Endothelial cell of umbilical vein (primary cell): ENCODE measurements around the gene PPP2R2C. TPM values are rescaled to one million over a fixed set of nuclear protein-coding genes. Genes with fewer than 3 reads are reported as not detected.

Experiments used
- BruUV-seq: library from RNA; stranded (reverse); fragments of 400-500 nt; replicated peaks from 2 replicates; lab custom pipeline; 2021; lab: Mats Ljungman, UMichigan
- CTCF ChIA-PET: fragments of 300-600, 350-600 bp; sonication (Branson Sonifier 250); formaldehyde crosslinking; loops from one replicate; lab custom pipeline; 2021; ENCODE audit warnings: antibody characterized with exemption, inconsistent platforms; lab: Charles Lee
- POLR2A ChIA-PET: fragments of 300-600, 350-600 bp; sonication (Branson Sonifier 250); formaldehyde crosslinking; loops from one replicate; lab custom pipeline; 2021; ENCODE audit warnings: antibody characterized with exemption, inconsistent platforms; lab: Charles Lee
- DNase-seq: peaks from one replicate; pipeline ENCODE4 v3.0.0-alpha.2; 2011; ENCODE audit warnings: low read depth, low spot score
- FAIRE-seq: peaks from 2 replicates; lab custom pipeline; 2011; peaks lifted over from hg19 to GRCh38; lab: Jason Lieb, UNC
- H2AFZ ChIP-seq: 2 replicates; pipeline ENCODE4 v1.6.0; 2012; ENCODE audit warnings: low read depth, low read length, control low read depth, inconsistent platforms
- H3K27ac ChIP-seq: 2 replicates; pipeline ENCODE4 v1.5.1; 2011; ENCODE audit warnings: low read depth, mild to moderate bottlenecking, control low read depth, low read length, moderate library complexity; ENCODE audit not compliant: insufficient read depth
- H3K27me3 ChIP-seq, 2 experiments: 2 replicates each; pipeline versions ENCODE4 v1.6.0 to v1.6.1; 2011; ENCODE audit warnings: low read length in 2 of 2, mixed read lengths in 1 of 2; ENCODE audit not compliant: control insufficient read depth in 2 of 2, insufficient read depth in 2 of 2
- H3K36me3 ChIP-seq, 2 experiments: 2 replicates in 1 of 2; 3 replicates in 1 of 2; pipeline ENCODE4 v1.5.1; 2011; ENCODE audit warnings: low read length in 2 of 2, mild to moderate bottlenecking in 1 of 2, moderate library complexity in 1 of 2; ENCODE audit not compliant: control insufficient read depth in 2 of 2, insufficient read depth in 2 of 2; ENCODE audit errors: extremely low read depth in 1 of 2
- H3K4me1 ChIP-seq: 3 replicates; pipeline ENCODE4 v1.5.1; 2011; ENCODE audit warnings: mild to moderate bottlenecking, low read length; ENCODE audit not compliant: control insufficient read depth, insufficient read depth; ENCODE audit errors: extremely low read depth
- H3K4me2 ChIP-seq: 2 replicates; pipeline ENCODE4 v1.6.1; 2011; ENCODE audit warnings: low read length, control low read depth, mixed read lengths; ENCODE audit not compliant: insufficient read depth
- H3K4me3 ChIP-seq, 3 experiments: fragments of 200-600 bp in 1 of 3; sonication (generic), shearing (Covaris generic) in 1 of 3; replicated peaks in 1 of 3; 2 replicates each; pipeline ENCODE4 v1.5.1; 2011 to 2016; ENCODE audit warnings: control low read depth in 3 of 3, low read length in 3 of 3, mild to moderate bottlenecking in 2 of 3, inconsistent platforms in 1 of 3, low read depth in 1 of 3, moderate library complexity in 1 of 3; ENCODE audit not compliant: insufficient read depth in 1 of 3
- H3K79me2 ChIP-seq: 2 replicates; pipeline ENCODE4 v1.6.0; 2012; ENCODE audit warnings: low read length, inconsistent platforms; ENCODE audit not compliant: control insufficient read depth, insufficient read depth
- H3K9ac ChIP-seq: replicated peaks from 2 replicates; pipeline ENCODE3; 2011; ENCODE audit warnings: low read length, control low read depth; ENCODE audit not compliant: insufficient read depth; ENCODE audit errors: extremely low read depth
- H3K9me1 ChIP-seq: replicated peaks from 3 replicates; pipeline ENCODE4 v1.6.0; 2011; ENCODE audit warnings: mild to moderate bottlenecking, low read length; ENCODE audit not compliant: control insufficient read depth, insufficient read depth; ENCODE audit errors: extremely low read depth
- H3K9me3 ChIP-seq: replicated peaks from 2 replicates; pipeline ENCODE4 v1.5.1; 2012; ENCODE audit warnings: low read length, inconsistent platforms; ENCODE audit not compliant: control insufficient read depth, insufficient read depth
- H4K20me1 ChIP-seq: replicated peaks from 2 replicates; pipeline ENCODE3; 2011; ENCODE audit warnings: mild to moderate bottlenecking, low read length; ENCODE audit not compliant: control insufficient read depth, insufficient read depth; ENCODE audit errors: extremely low read depth
- CTCF ChIP-seq, 2 donors: IDR thresholded peaks; 1 replicate in 1 of 2; 2 replicates in 1 of 2; pipeline ENCODE4 v1.5.1; 2011; ENCODE audit warnings: low read length in 2 of 2, mild to moderate bottlenecking in 2 of 2, moderate library complexity in 2 of 2, control low read depth in 1 of 2, inconsistent platforms in 1 of 2, low read depth in 1 of 2; ENCODE audit not compliant: insufficient read depth in 1 of 2; ENCODE audit errors: extremely low read depth in 1 of 2
- EZH2 ChIP-seq: IDR thresholded peaks from 2 replicates; pipeline ENCODE4 v1.6.1; 2012; ENCODE audit warnings: borderline replicate concordance, low read depth, mild to moderate bottlenecking, moderate library complexity, low read length, inconsistent platforms; ENCODE audit not compliant: severe bottlenecking
- FOS ChIP-seq: IDR thresholded peaks from 2 replicates; pipeline ENCODE4 v1.6.1; 2011; ENCODE audit warnings: mild to moderate bottlenecking, low read length, moderate library complexity, borderline replicate concordance; ENCODE audit not compliant: insufficient read depth
- GATA2 ChIP-seq: IDR thresholded peaks from 2 replicates; pipeline ENCODE4 v1.7.0; 2011; ENCODE audit warnings: low read depth, mild to moderate bottlenecking, moderate library complexity, mixed read lengths, low read length; ENCODE audit not compliant: insufficient read length, insufficient read depth
- JUN ChIP-seq: IDR thresholded peaks from 2 replicates; pipeline ENCODE4 v1.6.1; 2011; ENCODE audit warnings: borderline replicate concordance, low read depth; ENCODE audit not compliant: insufficient read length, insufficient read depth
- MYC ChIP-seq: IDR thresholded peaks from one replicate; pipeline ENCODE4 v1.6.1; 2011; ENCODE audit warnings: mild to moderate bottlenecking, low read depth, low read length
- POLR2A ChIP-seq: IDR thresholded peaks from 2 replicates; pipeline ENCODE4 v1.6.1; 2012; ENCODE audit warnings: low read depth, mild to moderate bottlenecking, control low read depth, low read length
- POLR2AphosphoS5 ChIP-seq: IDR thresholded peaks from 2 replicates; pipeline ENCODE4 v1.6.1; 2012; ENCODE audit warnings: low read depth, mild to moderate bottlenecking, control low read depth, low read length, moderate library complexity; ENCODE audit not compliant: insufficient read depth
- dilution Hi-C: fragments of 300-500 bp; cut with MboI; formaldehyde crosslinking; loops from one replicate; pipeline ENCODE4 v1.15.0; 2019; ENCODE audit warnings: low sequenced_read_pairs; ENCODE audit not compliant: extremely low pct_ligation_motif_present
- intact Hi-C: fragments of 100-400 bp; cut with micrococcal nuclease; formaldehyde crosslinking; loops from one replicate; pipeline ENCODE4 v1.10.0; 2022
- polyA plus RNA-seq, 4 experiments: library from polyadenylated mRNA; depleted of rRNA in 3 of 4; stranded (reverse) in 3 of 4; unstranded in 1 of 4; fragments of >200 nt; gene quantifications; 2 replicates each; pipeline versions ENCODE4 v1.2.1 to v1.2.3, GENCODE V29; 2011 to 2012; ENCODE audit warnings: missing spikeins in 1 of 4
- total RNA-seq: library from RNA; stranded (reverse); gene quantifications from 2 replicates; pipeline ENCODE4 v1.2.3, GENCODE V29; 2021
- TF ChIP-seq, protein P1 (sequence below): IDR thresholded peaks from 2 replicates; pipeline ENCODE4 v1.6.1; 2011; ENCODE audit not compliant: insufficient read depth, insufficient read length

Gene PPP2R2C
- total and polyA plus RNA-seq, 2 donors (not counting 3 experiments of a cell fraction or from before 2014, with no cell fraction given), result 0.03 to 0.09 TPM

DNA sequence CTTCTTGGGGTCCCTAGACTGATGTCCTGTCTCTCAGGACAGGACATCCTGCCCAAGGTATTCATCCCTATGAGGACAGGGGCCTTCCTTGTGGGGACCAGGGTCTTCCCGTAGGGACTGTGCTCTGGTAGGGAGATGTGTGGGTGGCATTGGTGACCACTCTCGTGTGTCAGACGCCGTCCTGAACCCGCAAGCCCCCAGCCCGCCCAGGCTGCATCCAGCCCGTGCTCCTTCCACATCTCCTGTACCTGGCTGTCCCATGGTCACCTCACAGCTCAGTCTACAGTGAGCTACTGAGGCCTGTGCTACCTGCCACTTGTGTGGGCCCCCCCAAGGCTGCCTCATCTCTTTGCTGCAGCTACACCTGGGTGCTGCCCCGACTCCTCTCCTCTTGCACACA, 178.8 kb downstream of the PPP2R2C start:
- no peak for DNase-seq
- FAIRE-seq, result no peak
- Histone ChIP-seq H3K27me3 (no peaks in the 10 kb centered on the region), H3K9me3 (no peaks in the 10 kb centered on the region), H3K4me2 (no peak overlapping the region), H3K4me1 (no peaks in the 10 kb centered on the region), H4K20me1 (no peaks in the 10 kb centered on the region), H3K36me3 (peaks cover 0 to 55% of the 10 kb centered on the region in 2 experiments), H3K9ac (no peak overlapping the region), H2AFZ (no peak overlapping the region), H3K4me3 (no peak overlapping the region), H3K79me2 (no peaks in the 10 kb centered on the region), H3K27ac (no peak overlapping the region), H3K9me1 (no peaks in the 10 kb centered on the region)
- dilution Hi-C loops, result no loop called here
- CTCF ChIA-PET, result no interaction called here
- intact Hi-C loops, result no loop called here
- POLR2A ChIA-PET, result no interaction called here
- no peak for TF ChIP-seq POLR2A
- TF ChIP-seq MYC, result no peak
- TF ChIP-seq POLR2AphosphoS5, result no peak
- no peak for TF ChIP-seq FOS
- TF ChIP-seq EZH2, result no peak
- no peak for TF ChIP-seq GATA2
- TF ChIP-seq CTCF (IDR thresholded peaks at IDR 0.05; ENCODE audit: extremely low read depth in 1 of 2, insufficient read depth in 1 of 2, low read depth in 1 of 2, low read length in 2 of 2), result no peak
- no peak for TF ChIP-seq JUN
- TF ChIP-seq, protein P1, sequence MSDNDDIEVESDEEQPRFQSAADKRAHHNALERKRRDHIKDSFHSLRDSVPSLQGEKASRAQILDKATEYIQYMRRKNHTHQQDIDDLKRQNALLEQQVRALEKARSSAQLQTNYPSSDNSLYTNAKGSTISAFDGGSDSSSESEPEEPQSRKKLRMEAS, result no peak
- no TSS peak for BruUV-seq
